Gastroesophageal sphincter (tissue), 4 donors: ENCODE results near the gene GPR84. TPM values are rescaled to one million over a fixed set of nuclear protein-coding genes. Genes with fewer than 3 reads are reported as not detected.
A peak's percentile ranks its signal among the peaks of the same experiment; 100 is the strongest.

Source experiments
- ATAC-seq: fragments of 150-250 bp; one replicate; pipeline ENCODE4 v1.9.1; 2016; ENCODE audit warnings: mild to moderate bottlenecking, moderate library complexity
- H3K27ac ChIP-seq, 4 donors: fragments of 200-600 bp; sonication (generic) in 3 of 4; 1 replicate in 3 of 4; 2 replicates in 1 of 4; pipeline ENCODE4 v1.5.1; 2016 to 2019
- H3K27me3 ChIP-seq: fragments of 200-600 bp; sonication (generic); one replicate; pipeline ENCODE4 v1.5.1; 2019
- H3K36me3 ChIP-seq, 2 donors: fragments of 200-600 bp; sonication (generic); one replicate each; pipeline ENCODE4 v1.5.1; 2019; ENCODE audit warnings: control low read depth in 1 of 2
- H3K4me1 ChIP-seq, 3 donors: fragments of 200-600 bp; sonication (generic); 1 replicate in 2 of 3; 2 replicates in 1 of 3; pipeline ENCODE4 v1.5.1; 2016 to 2019; ENCODE audit warnings: control low read depth in 2 of 3
- H3K4me3 ChIP-seq, 2 donors: fragments of 200-600 bp; sonication (generic); one replicate each; pipeline ENCODE4 v1.5.1; 2019; ENCODE audit warnings: mild to moderate bottlenecking in 1 of 2, moderate library complexity in 1 of 2
- H3K9me3 ChIP-seq, 3 donors: fragments of 200-600 bp; sonication (generic); one replicate each; pipeline ENCODE4 v1.5.1; 2017 to 2019; ENCODE audit warnings: control low read depth in 2 of 3
- CTCF ChIP-seq, 4 experiments: fragments of 200-600 bp in 2 of 4; fragments of 450-650 bp in 2 of 4; sonication (generic) in 1 of 4; IDR thresholded peaks; one replicate each; pipeline ENCODE4 v1.5.1; 2017 to 2019; ENCODE audit warnings: antibody characterized with exemption in 4 of 4, mild to moderate bottlenecking in 2 of 4, moderate library complexity in 2 of 4
- EP300 ChIP-seq: sonication (generic); formaldehyde crosslinking; IDR thresholded peaks from one replicate; pipeline ENCODE4 v1.6.1; 2017; ENCODE audit warnings: antibody characterized with exemption, mild to moderate bottlenecking
- POLR2A ChIP-seq, 2 donors: fragments of 450-650 bp; IDR thresholded peaks; one replicate each; pipeline ENCODE4 v1.6.1; 2017; ENCODE audit warnings: antibody characterized with exemption in 2 of 2, mild to moderate bottlenecking in 2 of 2, moderate library complexity in 1 of 2
- POLR2AphosphoS5 ChIP-seq: sonication (generic); formaldehyde crosslinking; IDR thresholded peaks from one replicate; pipeline ENCODE4 v1.6.1; 2017; ENCODE audit warnings: antibody characterized with exemption
- WGBS, 2 donors: methylation state at CpG; one replicate each; pipeline ENCODE4 v1.1.5; 2018; ENCODE audit warnings: low coverage in 1 of 2; 5-methylcytosine and 5-hydroxymethylcytosine counted together
- total RNA-seq, 4 donors: library from RNA; depleted of rRNA; stranded (reverse); fragments of >200 nt; gene quantifications; one replicate each; pipeline ENCODE4 v1.1.0, GENCODE V29; 2016

Gene GPR84
- total RNA-seq, 4 donors from 2014 or later = 0.54 TPM; not detected in 3

GRCh38 chr12:54363047-54363446 lies 1.2 kb downstream of the GPR84 start:
- Histone ChIP-seq H3K4me1 (peaks cover 0 to 26% (median 4%) of the 10 kb centered on the region in 3 donors), H3K27me3 (no peaks in the 10 kb centered on the region), H3K9me3 (no peaks in the 10 kb centered on the region), H3K4me3 (no peak overlapping the region), H3K27ac (no peak overlapping the region), H3K36me3 (no peaks in the 10 kb centered on the region)
- TF ChIP-seq CTCF (IDR thresholded peaks at IDR 0.05) = no peak
- WGBS, 2 donors = no CpG with 5 or more reads among the region's 8 CpGs
- ATAC-seq = no peak

- Histone ChIP-seq H3K36me3 (no peaks in the 10 kb centered on the region), H3K9me3 (no peaks in the 10 kb centered on the region), H3K4me1 (peaks cover 0 to 47% (median 3%) of the 10 kb centered on the region in 3 donors), H3K27ac (peak overlapping the region in 3 of 4 donors; percentile 87 to 91 (median 89)), H3K27me3 (no peaks in the 10 kb centered on the region), H3K4me3 (no peak overlapping the region)
- ATAC-seq = no peak
- TF ChIP-seq CTCF (IDR thresholded peaks at IDR 0.05) (peak; percentile 62 to 89 (median 86)), EP300 (no peak), POLR2A (IDR thresholded peaks at IDR 0.05) (no peak), POLR2AphosphoS5 (peak; percentile 23)
- WGBS, 2 donors = 54 to 65% methylated on average over 15 to 16 of the region's 16 CpGs
Measured at GRCh38 chr12:54360717-54361456, 3.4 kb downstream of the GPR84 start.

- H3K27me3 ChIP-seq = no peaks in the 10 kb centered on the region
- H3K27ac ChIP-seq = peak overlapping the region; percentile 83 to 91 (median 88)
- no peaks in the 10 kb centered on the region for H3K9me3 ChIP-seq
- 43 to 49% methylated on average over 8 to 9 of the region's 9 CpGs for WGBS, 2 donors
- H3K4me1 ChIP-seq = peaks cover 0 to 54% (median 3%) of the 10 kb centered on the region in 3 donors
- peak overlapping the region; percentile 62 to 82 for H3K4me3 ChIP-seq
- TF ChIP-seq POLR2A (IDR thresholded peaks at IDR 0.05) (peak in 1 of 2 donors; percentile 2), POLR2AphosphoS5 (no peak), CTCF (IDR thresholded peaks at IDR 0.05) (no peak)
- H3K36me3 ChIP-seq = no peaks in the 10 kb centered on the region
- no peak for ATAC-seq
Measured at GRCh38 chr12:54359762-54360351, 4.4 kb downstream of the GPR84 start.

- H3K27ac ChIP-seq = peak overlapping the region; percentile 83 to 91 (median 88)
- peak; percentile 87 for TF ChIP-seq POLR2AphosphoS5
- no peak for TF ChIP-seq CTCF (IDR thresholded peaks at IDR 0.05)
- H3K4me3 ChIP-seq = peak overlapping the region; percentile 62 to 82
- ATAC-seq = peak; percentile 98
- 0% methylated on average over 17 to 29 of the region's 40 CpGs for WGBS, 2 donors
- no peaks in the 10 kb centered on the region for H3K9me3 ChIP-seq
- no peaks in the 10 kb centered on the region for H3K27me3 ChIP-seq
- H3K4me1 ChIP-seq = peaks cover 0 to 54% (median 3%) of the 10 kb centered on the region in 3 donors
- no peaks in the 10 kb centered on the region for H3K36me3 ChIP-seq
Measured at GRCh38 chr12:54358945-54359761, 5.1 kb downstream of the GPR84 start.
